HepG2 (cell line): ENCODE data around the gene ABCC10. TPM values are rescaled to one million over a fixed set of nuclear protein-coding genes. Genes with fewer than 3 reads are reported as not detected.

Experiments used
- ATF7 ChIP-seq, 2 experiments: fragments of 450-650 bp in 1 of 2; sonication (generic) in 1 of 2; formaldehyde crosslinking in 1 of 2; IDR thresholded peaks; 2 replicates each; pipeline versions ENCODE4 v1.4.0 to v1.6.1; 2016 to 2020; ENCODE audit warnings: antibody characterized with exemption in 1 of 2, mild to moderate bottlenecking in 1 of 2, missing genetic modification reagents in 1 of 2
- BRCA1 ChIP-seq: sonication (generic); formaldehyde crosslinking; IDR thresholded peaks from 2 replicates; pipeline ENCODE4 v1.4.0; 2020; ENCODE audit warnings: missing genetic modification reagents
- CENPT ChIP-seq: sonication (generic); formaldehyde crosslinking; IDR thresholded peaks from 2 replicates; pipeline ENCODE4 v1.8.0; 2022; ENCODE audit warnings: low read depth, mild to moderate bottlenecking, moderate library complexity, missing genetic modification reagents
- FOXK2 ChIP-seq: fragments of 450-650 bp; IDR thresholded peaks from 2 replicates; pipeline ENCODE4 v1.6.1; 2016
- GFI1 ChIP-seq: sonication (generic); formaldehyde crosslinking; IDR thresholded peaks from 2 replicates; pipeline ENCODE4 v1.5.0; 2020; ENCODE audit warnings: missing genetic modification reagents, mild to moderate bottlenecking, borderline replicate concordance
- GPN1 ChIP-seq: sonication (generic); formaldehyde crosslinking; IDR thresholded peaks from 2 replicates; pipeline ENCODE4 v1.5.1; 2020; ENCODE audit warnings: missing genetic modification reagents, borderline replicate concordance
- HIC2 ChIP-seq: sonication (generic); formaldehyde crosslinking; IDR thresholded peaks from 2 replicates; pipeline ENCODE4 v1.9.0; 2022; ENCODE audit warnings: low read depth, missing genetic modification reagents
- JUNB ChIP-seq: sonication (generic); formaldehyde crosslinking; IDR thresholded peaks from 2 replicates; pipeline ENCODE4 v1.8.0; 2022; ENCODE audit warnings: missing genetic modification reagents, mild to moderate bottlenecking, borderline replicate concordance
- NRL ChIP-seq: sonication (generic); formaldehyde crosslinking; IDR thresholded peaks from 2 replicates; pipeline ENCODE4 v1.5.0; 2020; ENCODE audit warnings: missing genetic modification reagents, mild to moderate bottlenecking, moderate library complexity, borderline replicate concordance
- TEF ChIP-seq: sonication (generic); formaldehyde crosslinking; IDR thresholded peaks from 2 replicates; pipeline ENCODE4 v1.5.0; 2020; ENCODE audit warnings: missing genetic modification reagents
- ZBTB1 ChIP-seq: sonication (generic); formaldehyde crosslinking; IDR thresholded peaks from 2 replicates; pipeline ENCODE4 v1.4.0; 2020; ENCODE audit warnings: missing genetic modification reagents, borderline replicate concordance
- ZNF274 ChIP-seq: sonication (generic); formaldehyde crosslinking; IDR thresholded peaks from 2 replicates; pipeline ENCODE4 v1.5.1; 2020; ENCODE audit warnings: mild to moderate bottlenecking, missing genetic modification reagents
- ZNF282 ChIP-seq: fragments of 450-650 bp; IDR thresholded peaks from 2 replicates; pipeline ENCODE4 v1.6.1; 2018; ENCODE audit not compliant: partially characterized antibody
- ZNF552 ChIP-seq: sonication (generic); formaldehyde crosslinking; IDR thresholded peaks from 2 replicates; pipeline ENCODE4 v1.9.0; 2022; ENCODE audit warnings: missing genetic modification reagents, mild to moderate bottlenecking, borderline replicate concordance
- ZNF564 ChIP-seq: sonication (generic); formaldehyde crosslinking; IDR thresholded peaks from 2 replicates; pipeline ENCODE4 v1.8.1; 2023; ENCODE audit warnings: mild to moderate bottlenecking, missing genetic modification reagents
- ZNF607 ChIP-seq: sonication (generic); formaldehyde crosslinking; IDR thresholded peaks from 2 replicates; pipeline ENCODE4 v1.5.1; 2020; ENCODE audit warnings: missing genetic modification reagents, mild to moderate bottlenecking, borderline replicate concordance
- ZNF672 ChIP-seq: sonication (generic); formaldehyde crosslinking; IDR thresholded peaks from 2 replicates; pipeline ENCODE4 v1.8.1; 2022; ENCODE audit warnings: missing genetic modification reagents
- polyA plus RNA-seq, 8 experiments: library from polyadenylated mRNA; depleted of rRNA in 3 of 8; stranded (reverse) in 7 of 8; unstranded in 1 of 8; fragments of >200 nt; fragmentation: Illumina TruSeq in 4 of 8; extraction: Trizol in 4 of 8; gene quantifications; 2 replicates each; pipeline versions ENCODE4 v1.2.1 to v1.2.3, GENCODE V29; 2011 to 2016; ENCODE audit warnings: low read depth in 4 of 8, missing spikeins in 1 of 8, mixed read lengths in 1 of 8; ENCODE audit not compliant: insufficient read depth in 1 of 8
- total RNA-seq, 5 experiments: library from RNA; depleted of rRNA; stranded (reverse); fragments of >200 nt; fragmentation: Illumina TruSeq; extraction: Trizol; gene quantifications; 2 replicates each; pipeline ENCODE4 v1.2.3, GENCODE V29; 2016; ENCODE audit warnings: low read depth in 1 of 5
- TF ChIP-seq, protein P1 (sequence below): IDR thresholded peaks from 2 replicates; pipeline ENCODE4 v1.4.0; 2020; ENCODE audit warnings: mild to moderate bottlenecking, missing genetic modification reagents
- TF ChIP-seq, protein P2 (sequence below): sonication (generic); formaldehyde crosslinking; IDR thresholded peaks from 2 replicates; pipeline ENCODE4 v1.8.1; 2023; ENCODE audit warnings: missing genetic modification reagents, mild to moderate bottlenecking, borderline replicate concordance
- TF ChIP-seq, protein P3 (sequence below): sonication (generic); formaldehyde crosslinking; IDR thresholded peaks from 2 replicates; pipeline ENCODE4 v1.5.1; 2020; ENCODE audit warnings: mild to moderate bottlenecking, missing genetic modification reagents, borderline replicate concordance

ABCC10 gene
- total and polyA plus RNA-seq, 2 of the 13 experiments (the other 11 are each of a cell fraction or from before 2014, with no cell fraction given): 16.0 to 24.3 TPM

GRCh38 chr6:43454696-43455530 is 27.6 kb downstream of the ABCC10 start (continued):
- TF ChIP-seq ZNF274 (CRISPR knock-in tag) (0 out of 2 replicates have a peak, but pooled peaks have one; percentile 14), ZBTB1 (CRISPR knock-in tag) (no peak), FOXK2 (no peak), GPN1 (CRISPR knock-in tag) (no peak), JUNB (CRISPR knock-in tag) (no peak), ZNF607 (peak; percentile 68), ZNF564 (CRISPR knock-in tag) (peak; percentile 83; the same call in 1 of the 2 replicates), HIC2 (CRISPR knock-in tag) (no peak), BRCA1 (no peak), NRL (CRISPR knock-in tag) (no peak), ATF7 (IDR thresholded peaks at IDR 0.05) (no peak), ATF7 (CRISPR knock-in tag; IDR thresholded peaks at IDR 0.05) (no peak), ZNF552 (CRISPR knock-in tag) (no peak), TEF (CRISPR knock-in tag) (no peak), ZNF672 (no peak), GFI1 (CRISPR knock-in tag) (no peak), ZNF282 (no peak), CENPT (CRISPR knock-in tag) (no peak; the same call in 1 of the 2 replicates)
- TF ChIP-seq, protein P1, sequence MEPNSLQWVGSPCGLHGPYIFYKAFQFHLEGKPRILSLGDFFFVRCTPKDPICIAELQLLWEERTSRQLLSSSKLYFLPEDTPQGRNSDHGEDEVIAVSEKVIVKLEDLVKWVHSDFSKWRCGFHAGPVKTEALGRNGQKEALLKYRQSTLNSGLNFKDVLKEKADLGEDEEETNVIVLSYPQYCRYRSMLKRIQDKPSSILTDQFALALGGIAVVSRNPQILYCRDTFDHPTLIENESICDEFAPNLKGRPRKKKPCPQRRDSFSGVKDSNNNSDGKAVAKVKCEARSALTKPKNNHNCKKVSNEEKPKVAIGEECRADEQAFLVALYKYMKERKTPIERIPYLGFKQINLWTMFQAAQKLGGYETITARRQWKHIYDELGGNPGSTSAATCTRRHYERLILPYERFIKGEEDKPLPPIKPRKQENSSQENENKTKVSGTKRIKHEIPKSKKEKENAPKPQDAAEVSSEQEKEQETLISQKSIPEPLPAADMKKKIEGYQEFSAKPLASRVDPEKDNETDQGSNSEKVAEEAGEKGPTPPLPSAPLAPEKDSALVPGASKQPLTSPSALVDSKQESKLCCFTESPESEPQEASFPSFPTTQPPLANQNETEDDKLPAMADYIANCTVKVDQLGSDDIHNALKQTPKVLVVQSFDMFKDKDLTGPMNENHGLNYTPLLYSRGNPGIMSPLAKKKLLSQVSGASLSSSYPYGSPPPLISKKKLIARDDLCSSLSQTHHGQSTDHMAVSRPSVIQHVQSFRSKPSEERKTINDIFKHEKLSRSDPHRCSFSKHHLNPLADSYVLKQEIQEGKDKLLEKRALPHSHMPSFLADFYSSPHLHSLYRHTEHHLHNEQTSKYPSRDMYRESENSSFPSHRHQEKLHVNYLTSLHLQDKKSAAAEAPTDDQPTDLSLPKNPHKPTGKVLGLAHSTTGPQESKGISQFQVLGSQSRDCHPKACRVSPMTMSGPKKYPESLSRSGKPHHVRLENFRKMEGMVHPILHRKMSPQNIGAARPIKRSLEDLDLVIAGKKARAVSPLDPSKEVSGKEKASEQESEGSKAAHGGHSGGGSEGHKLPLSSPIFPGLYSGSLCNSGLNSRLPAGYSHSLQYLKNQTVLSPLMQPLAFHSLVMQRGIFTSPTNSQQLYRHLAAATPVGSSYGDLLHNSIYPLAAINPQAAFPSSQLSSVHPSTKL: peak; percentile 40; the same call in 1 of the 2 replicates
- TF ChIP-seq, protein P2, sequence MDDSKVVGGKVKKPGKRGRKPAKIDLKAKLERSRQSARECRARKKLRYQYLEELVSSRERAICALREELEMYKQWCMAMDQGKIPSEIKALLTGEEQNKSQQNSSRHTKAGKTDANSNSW (CRISPR knock-in tag): 0 out of 2 replicates have a peak, but pooled peaks have one; percentile 69
- TF ChIP-seq, protein P3, sequence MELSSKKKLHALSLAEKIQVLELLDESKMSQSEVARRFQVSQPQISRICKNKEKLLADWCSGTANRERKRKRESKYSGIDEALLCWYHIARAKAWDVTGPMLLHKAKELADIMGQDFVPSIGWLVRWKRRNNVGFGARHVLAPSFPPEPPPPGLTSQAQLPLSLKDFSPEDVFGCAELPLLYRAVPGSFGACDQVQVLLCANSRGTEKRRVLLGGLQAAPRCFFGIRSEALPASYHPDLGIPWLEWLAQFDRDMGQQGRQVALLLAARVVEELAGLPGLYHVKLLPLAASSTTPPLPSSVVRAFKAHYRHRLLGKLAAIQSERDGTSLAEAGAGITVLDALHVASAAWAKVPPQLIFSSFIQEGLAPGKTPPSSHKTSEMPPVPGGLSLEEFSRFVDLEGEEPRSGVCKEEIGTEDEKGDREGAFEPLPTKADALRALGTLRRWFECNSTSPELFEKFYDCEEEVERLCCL (CRISPR knock-in tag): no peak
